ENCODE results near the gene MICAL2.

The MICAL2 gene

DNA sequence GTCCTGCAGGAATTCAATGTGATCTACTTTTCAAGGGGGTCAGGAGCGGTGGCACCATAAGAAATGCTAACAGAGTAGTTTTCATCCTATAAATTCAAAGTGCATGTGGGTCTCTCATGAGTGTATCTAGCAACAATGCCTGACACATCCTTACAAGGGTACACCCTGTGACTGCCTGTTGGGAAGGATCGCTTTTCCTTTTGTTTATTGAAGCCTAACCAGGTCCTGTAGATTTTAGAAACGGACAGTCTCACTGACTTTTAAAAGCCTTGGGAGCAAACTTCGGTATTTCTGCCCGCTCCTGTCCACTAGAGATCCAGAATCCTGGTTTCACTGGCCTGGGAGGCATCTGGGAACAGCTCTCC is 102.4 kb downstream of the MICAL2 start:
- DNase-seq, result no peak

DNA sequence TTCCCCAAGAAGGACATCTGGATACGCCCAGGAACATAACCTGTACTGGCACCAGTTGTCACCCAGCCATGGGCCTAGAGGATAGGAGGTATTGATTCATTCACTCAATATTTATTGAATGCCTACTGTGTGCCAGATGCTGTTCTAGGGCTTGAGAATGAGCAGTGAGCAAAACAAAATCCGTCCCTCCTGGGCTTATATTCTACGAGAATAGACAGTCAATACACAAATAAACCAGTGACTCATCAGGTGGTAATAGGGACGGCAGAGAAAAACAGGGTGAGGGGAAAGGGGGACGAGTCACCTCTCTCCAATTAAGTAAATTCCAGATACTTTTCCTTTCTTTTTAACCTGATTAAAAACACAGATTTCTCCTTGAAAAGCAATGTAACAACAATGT is 103.5 kb downstream of the MICAL2 start:
- no peak for DNase-seq

DNA sequence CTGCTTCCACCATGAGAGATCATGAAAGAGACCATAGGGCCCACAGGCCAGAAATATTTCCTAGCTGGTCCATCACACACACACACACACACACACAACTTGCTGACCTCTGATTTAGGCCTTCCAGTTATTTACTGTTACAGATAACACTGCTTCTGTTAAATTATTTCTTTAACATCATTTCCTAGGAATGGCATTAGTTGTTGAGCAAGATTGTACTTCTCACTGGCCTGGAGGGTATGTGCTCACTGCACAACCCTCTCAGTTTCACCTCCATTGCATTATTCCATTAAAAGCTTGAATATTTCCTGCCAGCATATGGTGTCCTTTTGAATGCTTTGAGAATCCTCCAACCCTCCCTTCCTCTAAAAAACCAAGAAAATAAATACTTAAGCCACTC is 104.4 kb downstream of the MICAL2 start:
- DNase-seq, result no peak

DNA sequence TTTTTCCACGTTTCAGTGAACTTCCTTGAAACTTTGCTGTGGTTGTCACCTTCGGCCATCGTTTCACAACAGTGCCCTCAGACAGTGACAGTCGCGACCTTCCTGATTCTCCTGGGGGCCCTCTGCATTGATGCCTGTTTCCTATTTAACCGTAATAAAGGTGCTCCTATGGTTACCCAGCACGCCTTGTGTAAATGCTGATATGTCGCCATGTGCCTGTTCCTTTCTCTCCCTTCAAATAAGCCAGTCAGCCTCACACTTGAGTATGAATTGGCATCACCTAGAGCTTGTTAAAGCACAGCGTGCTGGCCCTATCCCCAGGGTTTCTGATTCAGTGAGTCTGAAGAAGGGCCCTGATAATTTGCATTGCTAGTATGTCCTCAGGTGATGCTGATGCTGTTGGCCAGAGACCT is 104.8 kb downstream of the MICAL2 start:
- DNase-seq, result no peak

GRCh38 chr11:12216041-12216451 is 105.7 kb downstream of the MICAL2 start:
- DNase-seq, result no peak

DNA sequence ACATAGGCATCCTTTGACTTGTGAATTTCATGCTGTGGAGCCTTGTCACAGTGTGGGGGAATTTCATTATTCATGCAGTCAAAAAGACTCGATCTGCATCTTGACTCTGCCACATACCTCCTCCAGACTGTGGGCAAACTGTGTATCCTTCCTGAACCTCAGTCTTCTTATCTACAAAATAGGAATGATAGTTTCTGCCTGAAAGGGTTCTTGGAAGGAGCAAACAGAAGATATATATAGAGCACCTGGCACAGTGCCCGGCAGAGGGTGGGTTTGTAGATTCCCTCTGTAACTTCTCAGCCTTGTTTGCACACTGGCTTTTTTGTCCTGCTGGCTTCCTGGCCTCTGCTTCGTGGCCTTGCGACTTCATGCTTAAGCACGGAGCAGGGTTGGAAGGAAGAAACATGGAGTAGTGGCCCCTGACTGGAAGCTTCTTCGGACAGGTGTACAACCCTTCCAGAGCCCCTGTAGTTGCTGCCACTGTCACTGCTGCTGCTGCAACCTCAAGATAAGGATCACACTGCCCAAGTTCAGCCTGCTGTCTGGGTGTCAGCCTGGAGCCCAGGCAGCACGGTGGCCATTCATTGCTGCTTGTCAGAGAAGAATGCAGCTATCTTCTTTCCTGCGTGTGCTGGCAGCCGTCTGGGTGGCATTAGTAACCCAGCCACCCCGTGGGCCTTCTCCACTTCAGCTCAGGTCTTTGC is 106.4 kb downstream of the MICAL2 start:
- no peak for DNase-seq

DNA sequence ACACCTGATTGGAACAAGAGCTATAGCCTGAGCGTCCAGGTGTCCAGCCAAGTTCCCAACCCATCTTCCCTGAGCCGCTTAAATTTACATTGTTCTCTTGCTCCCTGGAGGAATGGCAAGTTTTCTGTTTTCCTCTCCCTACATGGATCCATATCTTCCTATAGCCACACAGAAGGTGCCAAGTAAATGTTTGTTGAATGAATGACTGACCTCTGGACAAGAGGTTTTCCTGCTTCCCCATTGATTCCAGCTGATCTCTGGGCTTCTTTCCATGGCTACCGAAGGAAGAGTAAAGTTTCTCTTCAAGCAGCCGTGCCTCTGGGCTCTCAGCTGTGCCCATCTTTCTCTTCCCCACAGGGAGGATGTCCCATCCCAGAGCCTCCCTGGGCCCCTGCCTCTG is 107.5 kb downstream of the MICAL2 start:
- no peak for DNase-seq

GRCh38 chr11:12218909-12219308 is 108.5 kb downstream of the MICAL2 start:
- DNase-seq, result no peak

DNA sequence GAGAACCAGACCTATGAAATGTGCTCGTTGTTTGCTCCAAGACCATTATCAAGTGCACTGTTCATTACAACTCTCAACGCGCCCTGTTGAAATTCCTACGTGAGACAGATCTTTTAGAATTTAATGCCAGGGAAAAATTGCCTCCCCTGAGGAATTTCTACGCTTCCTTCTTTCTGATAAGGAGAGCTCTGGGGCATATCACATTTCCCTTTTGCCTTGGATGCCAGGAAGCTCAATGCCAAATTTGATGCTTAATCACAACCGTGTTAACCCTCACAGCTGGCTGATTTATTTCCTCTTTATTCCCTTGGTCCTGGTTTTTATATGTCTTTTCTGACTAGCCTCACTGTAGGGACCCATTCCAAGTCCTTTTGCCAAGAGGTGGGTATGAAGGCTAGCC is 109.4 kb downstream of the MICAL2 start:
- no peak for DNase-seq

GRCh38 chr11:12220305-12220704 is 109.9 kb downstream of the MICAL2 start:
- no peak for DNase-seq

GRCh38 chr11:12221051-12221535 is 110.7 kb downstream of the MICAL2 start:
- DNase-seq, result no peak

DNA sequence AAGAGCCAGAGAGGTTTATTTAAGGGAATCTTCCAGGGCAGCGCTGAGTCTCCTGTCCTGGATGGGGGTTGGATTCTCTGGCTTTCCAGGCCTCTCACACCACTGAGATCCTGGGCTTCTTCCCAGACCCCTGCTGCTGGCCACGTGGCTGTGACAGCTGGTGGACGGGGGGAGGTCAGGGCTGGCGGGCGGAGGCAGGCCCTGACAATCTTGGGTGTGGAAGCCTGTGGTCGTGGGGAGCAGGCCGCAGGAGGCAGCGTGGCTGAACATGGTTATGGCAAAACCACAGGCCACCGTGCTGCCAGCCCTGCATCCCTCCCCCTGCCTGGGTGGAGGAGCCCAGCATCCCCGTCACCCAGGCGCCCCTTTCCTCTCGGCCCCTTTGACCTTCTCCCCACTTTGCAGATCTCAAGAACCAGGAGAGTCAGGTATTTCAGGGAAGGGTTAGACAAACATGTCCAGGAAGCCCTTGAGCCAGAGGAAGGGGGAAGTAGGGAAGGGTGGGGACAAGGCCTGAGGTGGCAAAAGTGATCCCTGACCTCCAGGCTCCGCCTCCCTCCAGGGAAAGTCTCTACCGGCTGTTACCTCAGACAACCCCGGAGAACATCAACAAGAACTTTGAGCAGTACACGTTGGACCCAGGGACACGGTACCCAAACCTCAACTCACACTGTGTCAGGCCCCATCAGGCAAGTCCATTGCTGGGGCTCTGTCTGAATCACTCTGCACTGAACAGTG is 111.8 kb downstream of the MICAL2 start:
- DNase-seq, result no peak

DNA sequence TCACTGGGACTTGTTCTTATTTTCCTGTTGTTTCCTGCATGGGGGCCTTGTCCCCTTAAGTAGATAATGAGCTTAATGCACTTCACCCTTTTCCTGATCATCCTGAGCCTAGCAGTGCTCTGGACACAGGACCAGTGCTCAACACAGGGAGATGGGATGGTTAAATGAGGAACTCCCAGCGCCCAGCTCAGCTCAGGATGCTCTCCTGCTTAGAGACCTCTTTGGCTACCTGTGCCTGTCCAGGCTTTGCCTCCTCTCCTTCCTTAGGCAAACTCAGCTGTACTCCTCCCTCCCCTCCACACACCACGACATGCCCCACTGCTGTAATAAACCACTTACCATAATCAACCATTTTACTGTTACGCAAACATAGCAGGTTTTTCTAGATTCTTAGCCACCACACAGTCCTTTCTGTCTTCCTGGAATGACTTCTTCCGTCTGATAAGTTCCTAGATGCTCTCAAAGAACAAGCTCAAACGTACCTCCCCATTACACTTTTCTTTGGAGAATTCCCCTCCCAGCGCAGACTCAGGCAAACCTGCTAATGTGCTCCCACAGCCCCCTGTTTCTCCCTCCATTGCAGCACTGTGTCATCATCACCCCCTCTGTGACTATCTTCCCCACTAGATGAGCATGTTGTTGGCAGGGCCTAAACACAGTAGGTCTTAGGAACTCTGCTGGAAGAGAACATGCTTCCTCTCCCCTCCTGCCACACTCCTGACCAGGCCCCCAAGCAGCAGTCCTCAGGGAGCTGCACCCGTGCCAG is 113.6 kb downstream of the MICAL2 start:
- DNase-seq, result no peak

DNA sequence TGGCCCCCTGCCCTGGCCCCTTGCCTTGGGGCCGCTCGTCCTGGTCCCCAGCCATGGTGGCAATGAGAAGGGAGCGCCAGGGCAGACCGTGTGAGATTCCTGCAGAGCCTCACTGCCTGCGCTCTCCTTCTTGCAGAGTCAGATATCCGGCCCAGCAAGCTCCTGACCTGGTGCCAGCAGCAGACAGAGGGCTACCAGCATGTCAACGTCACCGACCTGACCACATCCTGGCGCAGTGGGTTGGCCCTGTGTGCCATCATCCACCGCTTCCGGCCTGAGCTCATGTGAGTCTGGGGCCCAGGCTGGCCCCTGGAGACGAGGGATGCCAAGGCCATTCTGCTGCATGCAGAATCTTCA is 114.1 kb downstream of the MICAL2 start:
- DNase-seq, result no peak

GRCh38 chr11:12225046-12225739 is 114.8 kb downstream of the MICAL2 start:
- no peak for DNase-seq

- DNase-seq, result no peak
Observed at GRCh38 chr11:12226093-12226492, 115.7 kb downstream of the MICAL2 start.

- DNase-seq, result no peak
Observed at GRCh38 chr11:12229450-12230229, 119.2 kb downstream of the MICAL2 start.

- DNase-seq, result no peak
Observed at GRCh38 chr11:12232160-12232559, 121.8 kb downstream of the MICAL2 start.

- DNase-seq, result no peak
Observed at GRCh38 chr11:12232817-12233601, 122.6 kb downstream of the MICAL2 start.

GRCh38 chr11:12233602-12233925 is 123.2 kb downstream of the MICAL2 start:
- DNase-seq, result no peak

DNA sequence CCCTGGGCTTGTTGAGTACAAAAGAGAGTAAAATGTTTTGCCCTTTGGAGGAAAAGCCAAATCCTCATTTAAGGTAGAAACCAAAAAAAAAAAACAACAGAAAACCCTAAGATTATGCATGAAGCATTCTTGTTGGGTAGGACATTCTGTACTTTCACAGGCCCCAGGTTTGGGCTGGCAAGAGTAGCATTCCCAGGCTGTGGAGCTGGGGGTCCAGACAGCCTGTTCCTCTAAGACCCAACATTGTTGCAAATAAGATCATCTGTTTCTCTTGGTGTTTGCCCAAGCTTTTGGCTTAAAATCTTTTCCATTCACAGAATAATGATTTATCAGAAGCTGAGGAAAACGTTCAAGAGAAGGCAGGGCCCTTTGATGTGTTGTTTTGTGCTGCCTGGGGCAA is 123.8 kb downstream of the MICAL2 start:
- no peak for DNase-seq

GRCh38 chr11:12235080-12235479 is 124.7 kb downstream of the MICAL2 start:
- DNase-seq, result no peak
